Fibroblast of pulmonary artery (primary cell): Measurements from ENCODE around the gene MAP1S.

Experiments
- DNase-seq: peaks from one replicate; pipeline ENCODE4 v3.0.0-alpha.2; 2010; ENCODE audit warnings: low read depth
- H3K4me3 ChIP-seq: replicated peaks from 2 replicates; pipeline ENCODE4 v1.5.1; 2011; ENCODE audit warnings: low read depth, mild to moderate bottlenecking, control low read depth, low read length, moderate library complexity
- TF ChIP-seq, protein P1 (sequence below): IDR thresholded peaks from 2 replicates; pipeline ENCODE4 v1.5.1; 2011; ENCODE audit warnings: mild to moderate bottlenecking, control low read depth, low read length, inconsistent platforms; ENCODE audit errors: missing control alignments

Gene MAP1S

GRCh38 chr19:17684256-17684655 is 35.0 kb upstream of the MAP1S start:
- DNase-seq = no peak

DNA sequence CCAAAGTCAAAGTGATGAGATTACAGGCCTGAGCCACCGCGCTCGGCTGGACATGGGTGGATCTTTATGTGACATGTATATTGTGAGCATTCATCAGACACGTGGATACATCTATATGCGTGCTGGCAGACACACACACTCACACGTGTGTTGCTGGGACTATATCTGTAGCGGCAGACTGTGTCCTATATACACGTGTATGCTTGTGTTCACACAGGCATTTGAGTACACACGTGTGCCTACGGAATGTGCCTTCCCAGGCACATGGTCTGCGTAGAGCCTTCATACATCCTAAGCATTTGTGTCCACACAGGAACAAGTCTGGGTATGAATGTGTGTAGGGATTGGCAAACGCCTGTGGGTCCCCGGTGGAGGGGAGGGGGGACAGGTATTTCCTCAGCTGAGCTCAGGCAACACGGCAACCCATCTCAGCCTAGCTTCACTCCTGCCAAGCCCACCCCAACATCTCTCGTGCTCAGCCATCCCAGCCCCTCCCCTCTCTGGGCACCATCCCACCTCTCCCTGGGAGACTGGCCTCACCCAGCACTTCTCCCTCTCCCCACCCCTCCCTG is 33.7 kb upstream of the MAP1S start:
- TF ChIP-seq, protein P1, sequence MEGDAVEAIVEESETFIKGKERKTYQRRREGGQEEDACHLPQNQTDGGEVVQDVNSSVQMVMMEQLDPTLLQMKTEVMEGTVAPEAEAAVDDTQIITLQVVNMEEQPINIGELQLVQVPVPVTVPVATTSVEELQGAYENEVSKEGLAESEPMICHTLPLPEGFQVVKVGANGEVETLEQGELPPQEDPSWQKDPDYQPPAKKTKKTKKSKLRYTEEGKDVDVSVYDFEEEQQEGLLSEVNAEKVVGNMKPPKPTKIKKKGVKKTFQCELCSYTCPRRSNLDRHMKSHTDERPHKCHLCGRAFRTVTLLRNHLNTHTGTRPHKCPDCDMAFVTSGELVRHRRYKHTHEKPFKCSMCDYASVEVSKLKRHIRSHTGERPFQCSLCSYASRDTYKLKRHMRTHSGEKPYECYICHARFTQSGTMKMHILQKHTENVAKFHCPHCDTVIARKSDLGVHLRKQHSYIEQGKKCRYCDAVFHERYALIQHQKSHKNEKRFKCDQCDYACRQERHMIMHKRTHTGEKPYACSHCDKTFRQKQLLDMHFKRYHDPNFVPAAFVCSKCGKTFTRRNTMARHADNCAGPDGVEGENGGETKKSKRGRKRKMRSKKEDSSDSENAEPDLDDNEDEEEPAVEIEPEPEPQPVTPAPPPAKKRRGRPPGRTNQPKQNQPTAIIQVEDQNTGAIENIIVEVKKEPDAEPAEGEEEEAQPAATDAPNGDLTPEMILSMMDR = no peak
- H3K4me3 ChIP-seq = no peak overlapping the region
- no peak for DNase-seq

More at GRCh38 chr19:17684256-17684655, 35.0 kb upstream of the MAP1S start:
- H3K4me3 ChIP-seq = no peak overlapping the region
- TF ChIP-seq, protein P1 = no peak

DNA sequence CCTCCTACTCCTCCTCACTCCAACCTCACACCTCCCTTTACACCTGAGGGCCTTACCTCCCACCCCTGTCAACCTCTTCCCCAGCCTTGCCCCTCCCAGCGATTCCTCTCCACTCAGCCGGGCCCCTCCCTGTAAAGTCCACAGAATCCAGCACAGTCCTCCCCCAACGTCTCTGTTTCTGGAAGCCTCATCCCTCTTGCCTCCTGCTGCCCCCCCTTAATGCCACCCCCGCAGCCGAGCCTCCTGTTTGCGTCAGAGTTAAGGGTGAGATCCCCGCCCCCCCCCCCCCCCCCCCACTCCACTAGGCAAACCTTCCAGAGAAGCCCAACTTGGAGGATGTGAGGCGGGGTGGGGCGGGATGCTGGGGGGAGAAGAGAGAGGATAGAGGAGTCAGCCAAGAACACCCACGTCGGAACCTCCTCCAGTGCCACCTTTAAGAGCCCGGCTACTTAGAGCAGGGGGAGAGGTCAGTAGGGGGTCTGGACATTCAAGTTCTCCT is 33.2 kb upstream of the MAP1S start:
- peak; percentile 20 for DNase-seq
- TF ChIP-seq, protein P1 = no peak
- H3K4me3 ChIP-seq = peak overlapping the region; percentile 17

- H3K4me3 ChIP-seq = peak overlapping the region; percentile 17
- TF ChIP-seq, protein P1 = no peak
- peak; percentile 21 for DNase-seq
Observed at GRCh38 chr19:17686592-17687024, 32.7 kb upstream of the MAP1S start.

- TF ChIP-seq, protein P1 = no peak
- DNase-seq = no peak
- peak overlapping the region; percentile 29 for H3K4me3 ChIP-seq
Observed at GRCh38 chr19:17687141-17687856, 32.0 kb upstream of the MAP1S start.

GRCh38 chr19:17687857-17688784 is 31.2 kb upstream of the MAP1S start, which contains the start of gene UNC13A:
Gene UNC13A (minus strand): TSS chr19:17688354. CDS start chr19:17688199, 155 bp downstream.
- TF ChIP-seq, protein P1 = no peak
- peak; percentile 48 for DNase-seq
- peak within 1 kb of the TSS; percentile 29 for H3K4me3 ChIP-seq
